A549 (cell line): Measurements from ENCODE around the gene RGP1. TPM values are rescaled to one million over a fixed set of nuclear protein-coding genes. Genes with fewer than 3 reads are reported as not detected.

Experiments used
- ATAC-seq, 2 experiments: fragments of 200-7000 bp in 1 of 2; fragments of >200 bp in 1 of 2; cut with Nextera tagmentation in 1 of 2; cut with Tn5 transposase in 1 of 2; 3 replicates each; pipeline versions ENCODE4 v1.8.0 to v1.9.1; 2018 to 2020; ENCODE audit warnings: mild to moderate bottlenecking in 1 of 2, moderate library complexity in 1 of 2
- CTCF ChIA-PET: fragments of 300-600 bp; sonication (Branson Sonifier 250); formaldehyde crosslinking; extraction: SDS; loops from one replicate; lab custom pipeline; 2021; ENCODE audit warnings: antibody characterized with exemption, inconsistent platforms; lab: Yijun Ruan, JAX
- POLR2A ChIA-PET: fragments of 350-600 bp; formaldehyde crosslinking; extraction: SDS; loops from one replicate; lab custom pipeline; 2021; ENCODE audit warnings: antibody characterized with exemption, inconsistent platforms; lab: Yijun Ruan, JAX
- DNase-seq, 2 experiments: peaks; one replicate each; pipeline versions ENCODE4 v3.0.0 to v3.0.0-alpha.2; 2011 to 2016; ENCODE audit warnings: low read depth in 1 of 2, low spot score in 1 of 2
- FAIRE-seq: peaks from 2 replicates; lab custom pipeline; 2011; peaks lifted over from hg19 to GRCh38; lab: Jason Lieb, UNC
- H3K27ac ChIP-seq, 2 experiments: fragments of >200 bp; sonication (Bioruptor Twin); formaldehyde crosslinking; 3 replicates each; pipeline ENCODE4 v1.5.1; 2016 to 2017
- H3K4me1 ChIP-seq: fragments of >200 bp; sonication (Bioruptor Twin); formaldehyde crosslinking; 3 replicates; pipeline ENCODE4 v1.6.1; 2016
- H3K4me2 ChIP-seq: fragments of >200 bp; sonication (Bioruptor Twin); formaldehyde crosslinking; 3 replicates; pipeline ENCODE4 v1.6.1; 2016
- H3K4me3 ChIP-seq: fragments of >200 bp; sonication (Bioruptor Twin); formaldehyde crosslinking; 3 replicates; pipeline ENCODE4 v1.5.1; 2016
- H3K9me3 ChIP-seq: fragments of >200 bp; sonication (Bioruptor Twin); formaldehyde crosslinking; 3 replicates; pipeline ENCODE4 v1.6.1; 2016
- CBX2 ChIP-seq: fragments of 200-600 bp; sonication (generic); IDR thresholded peaks from 2 replicates; pipeline ENCODE4 v1.6.1; 2016; ENCODE audit warnings: low read depth, mild to moderate bottlenecking, borderline replicate concordance
- CBX8 ChIP-seq: fragments of 200-600 bp; sonication (generic); IDR thresholded peaks from 2 replicates; pipeline ENCODE4 v1.6.1; 2016
- CEBPB ChIP-seq, 2 experiments: fragments of >200 bp in 1 of 2; sonication (Bioruptor Twin) in 1 of 2; formaldehyde crosslinking in 1 of 2; IDR thresholded peaks; 2 replicates each; pipeline ENCODE4 v1.6.1; 2012 to 2016
- CHD2 ChIP-seq: fragments of 150-350 bp; IDR thresholded peaks from 2 replicates; pipeline ENCODE4 v1.6.1; 2014; ENCODE audit warnings: low read length; ENCODE audit not compliant: partially characterized antibody
- FOSB ChIP-seq: fragments of 250-450 bp; sonication (Bioruptor Pico); IDR thresholded peaks from 2 replicates; pipeline ENCODE4 v1.5.0; 2020; ENCODE audit warnings: mild to moderate bottlenecking, moderate library complexity
- FOXS1 ChIP-seq: fragments of 250-450 bp; sonication (Bioruptor Pico); IDR thresholded peaks from 2 replicates; pipeline ENCODE4 v1.5.0; 2020; ENCODE audit warnings: mild to moderate bottlenecking, moderate library complexity
- HDAC2 ChIP-seq: fragments of 200-600 bp; sonication (generic); IDR thresholded peaks from 2 replicates; pipeline ENCODE4 v1.6.1; 2016
- HOXB13 ChIP-seq: fragments of 250-450 bp; sonication (Bioruptor Pico); IDR thresholded peaks from 2 replicates; pipeline ENCODE4 v1.5.0; 2020; ENCODE audit warnings: low read depth, mild to moderate bottlenecking, moderate library complexity
- JUN ChIP-seq, 2 experiments: fragments of >200 bp; sonication (Bioruptor Twin); formaldehyde crosslinking; IDR thresholded peaks; 2 replicates in 1 of 2; 3 replicates in 1 of 2; pipeline ENCODE4 v1.6.1; 2016 to 2017
- MAZ ChIP-seq: fragments of 150-350 bp; IDR thresholded peaks from 2 replicates; pipeline ENCODE4 v1.6.1; 2014; ENCODE audit warnings: antibody characterized with exemption, low read depth, low read length, borderline replicate concordance
- MYC ChIP-seq: IDR thresholded peaks from 2 replicates; pipeline ENCODE4 v1.6.1; 2012; ENCODE audit warnings: mild to moderate bottlenecking, inconsistent platforms, low read length, improper control_type of control experiment, borderline replicate concordance
- PHF8 ChIP-seq: fragments of 200-600 bp; sonication (generic); IDR thresholded peaks from 2 replicates; pipeline ENCODE4 v1.6.1; 2016; ENCODE audit warnings: low read depth, mild to moderate bottlenecking, antibody characterized with exemption, moderate library complexity, borderline replicate concordance
- POLR2A ChIP-seq: IDR thresholded peaks from 2 replicates; pipeline ENCODE4 v1.6.1; 2012; ENCODE audit warnings: mild to moderate bottlenecking, low read length
- RAD21 ChIP-seq, 2 experiments: fragments of >200 bp in 1 of 2; sonication (Bioruptor Twin) in 1 of 2; formaldehyde crosslinking in 1 of 2; IDR thresholded peaks in 1 of 2; conservative IDR thresholded peaks in 1 of 2; 2 replicates in 1 of 2; 3 replicates in 1 of 2; pipeline ENCODE4 v1.6.1; 2012 to 2018; ENCODE audit warnings: inconsistent platforms in 1 of 2
- RARB ChIP-seq: fragments of 250-450 bp; sonication (Bioruptor Pico); IDR thresholded peaks from 2 replicates; pipeline ENCODE4 v1.8.0; 2021; ENCODE audit warnings: mild to moderate bottlenecking, moderate library complexity
- RCOR1 ChIP-seq: fragments of 150-350 bp; IDR thresholded peaks from 2 replicates; pipeline ENCODE4 v1.6.1; 2014; ENCODE audit warnings: antibody characterized with exemption, low read length, low read depth
- RFX5 ChIP-seq: fragments of 450-650 bp; IDR thresholded peaks from 2 replicates; pipeline ENCODE4 v1.7.1; 2014; ENCODE audit warnings: antibody characterized with exemption, mild to moderate bottlenecking, moderate library complexity
- ZNF302 ChIP-seq: fragments of 250-450 bp; sonication (Bioruptor Pico); IDR thresholded peaks from 2 replicates; pipeline ENCODE4 v1.9.0; 2021; ENCODE audit warnings: inconsistent platforms, mild to moderate bottlenecking, moderate library complexity
- WGBS: methylation state at CpG from one replicate; pipeline ENCODE4 v1.1.6; 2017; ENCODE audit errors: missing lambda C conversion rate; 5-methylcytosine and 5-hydroxymethylcytosine counted together
- polyA plus RNA-seq, 4 experiments: library from polyadenylated mRNA; depleted of rRNA in 3 of 4; stranded (reverse); fragments of >200 nt; fragmentation: RNase III in 1 of 4; extraction: RNeasy Plus Mini Kit Qiagen cat#74134 plus additional on column Dnase treatment in 1 of 4; gene quantifications; 2 replicates in 3 of 4; 3 replicates in 1 of 4; pipeline ENCODE4 v1.2.3, GENCODE V29; 2011 to 2017
- TF ChIP-seq, protein P1 (sequence below): fragments of 250-450 bp; sonication (Bioruptor Pico); IDR thresholded peaks from 2 replicates; pipeline ENCODE4 v1.5.0; 2021; ENCODE audit warnings: mild to moderate bottlenecking, moderate library complexity, borderline replicate concordance
- TF ChIP-seq, protein P2 (sequence below): IDR thresholded peaks from 2 replicates; pipeline ENCODE4 v1.6.1; 2012; ENCODE audit warnings: low read depth, borderline replicate concordance
- TF ChIP-seq, protein P3 (sequence below): fragments of >200 bp; sonication (Bioruptor Twin); formaldehyde crosslinking; IDR thresholded peaks from 2 replicates; pipeline ENCODE4 v1.6.1; 2016
- TF ChIP-seq, protein P4 (sequence below): fragments of 150-350 bp; IDR thresholded peaks from 2 replicates; pipeline ENCODE4 v1.6.1; 2014; ENCODE audit warnings: low read depth, mild to moderate bottlenecking, low read length
- TF ChIP-seq, protein P5 (sequence below): fragments of >200 bp; sonication (Bioruptor Twin); formaldehyde crosslinking; IDR thresholded peaks from 3 replicates; pipeline ENCODE4 v1.5.1; 2016
- TF ChIP-seq, protein P6 (sequence below): fragments of 250-450 bp; sonication (Bioruptor Pico); IDR thresholded peaks from 2 replicates; pipeline ENCODE4 v1.5.0; 2020; ENCODE audit warnings: low read depth, mild to moderate bottlenecking, moderate library complexity
- TF ChIP-seq, protein P7 (sequence below): fragments of >200 bp; sonication (Bioruptor Twin); formaldehyde crosslinking; IDR thresholded peaks from 3 replicates; pipeline ENCODE4 v1.6.1; 2016

The RGP1 gene
- polyA plus RNA-seq, 2 of the 4 experiments (the other 2 are of a cell fraction): 16.1 to 16.6 TPM

DNA sequence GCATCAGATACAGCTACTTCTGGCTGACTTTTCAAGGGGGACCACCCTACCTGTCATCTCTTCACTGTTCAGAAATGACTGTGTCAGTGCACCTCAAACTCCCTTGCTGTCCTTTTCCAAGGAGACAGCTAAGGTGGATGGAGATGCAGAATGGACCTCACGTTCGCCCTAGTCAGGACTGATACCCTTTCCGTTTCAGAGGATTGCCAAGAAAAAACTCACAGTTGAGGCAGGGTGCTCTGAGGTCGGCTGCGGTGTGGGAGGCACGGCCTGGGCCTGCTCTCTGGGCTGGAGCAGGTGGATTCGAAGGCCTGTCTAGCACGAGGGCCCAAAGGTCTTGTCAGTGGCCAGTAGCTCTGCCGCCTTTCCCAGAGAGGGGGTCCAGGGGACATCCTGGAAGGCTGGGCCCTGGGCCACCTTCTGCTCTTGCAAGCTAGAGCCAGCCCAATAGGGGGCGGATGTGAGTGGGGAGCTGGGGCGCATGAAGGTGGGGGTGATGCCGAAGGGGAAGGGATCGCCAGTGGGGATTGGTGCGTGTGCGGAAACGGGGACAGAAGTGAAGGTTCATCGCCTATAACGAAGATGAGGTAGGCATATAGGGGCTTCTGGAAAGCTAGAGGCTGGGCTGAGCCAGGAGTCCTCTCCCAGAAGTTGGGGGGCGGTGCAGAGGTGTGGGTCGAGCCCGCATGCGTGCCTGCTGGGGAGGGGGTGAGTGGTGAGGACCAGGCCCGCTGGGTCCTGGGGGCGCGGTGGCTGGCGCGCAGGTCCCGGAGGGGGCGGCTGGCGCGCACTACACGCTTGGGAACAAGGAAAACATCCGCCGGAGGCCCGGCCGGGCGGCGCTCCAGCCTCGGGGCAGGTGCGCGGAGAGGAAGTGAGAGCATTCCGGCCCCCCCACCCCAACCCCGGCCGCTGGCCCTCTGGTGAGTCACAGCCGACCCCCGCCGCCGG is 7.5 kb downstream of the RGP1 start (continued):
- TF ChIP-seq FOXS1 (CRISPR knock-in tag) (no peak), MYC (0 out of 2 replicates have a peak, but pooled peaks have one; percentile 36), HDAC2 (no peak), RARB (no peak), CBX8 (no peak), HOXB13 (CRISPR knock-in tag) (no peak), RFX5 (no peak), POLR2A (peak; percentile 19), RCOR1 (no peak), CHD2 (no peak), MAZ (0 out of 2 replicates have a peak, but pooled peaks have one; percentile 65), JUN (IDR thresholded peaks at IDR 0.05) (peak; percentile 45 to 84; a peak in 3 of 5 replicates), RAD21 (conservative IDR thresholded peaks at IDR 0.05 in 1 of 2, IDR thresholded peaks at IDR 0.05 in 1 of 2) (peak; percentile 34 to 42; a peak in 3 of 5 replicates)
- TF ChIP-seq, protein P1, sequence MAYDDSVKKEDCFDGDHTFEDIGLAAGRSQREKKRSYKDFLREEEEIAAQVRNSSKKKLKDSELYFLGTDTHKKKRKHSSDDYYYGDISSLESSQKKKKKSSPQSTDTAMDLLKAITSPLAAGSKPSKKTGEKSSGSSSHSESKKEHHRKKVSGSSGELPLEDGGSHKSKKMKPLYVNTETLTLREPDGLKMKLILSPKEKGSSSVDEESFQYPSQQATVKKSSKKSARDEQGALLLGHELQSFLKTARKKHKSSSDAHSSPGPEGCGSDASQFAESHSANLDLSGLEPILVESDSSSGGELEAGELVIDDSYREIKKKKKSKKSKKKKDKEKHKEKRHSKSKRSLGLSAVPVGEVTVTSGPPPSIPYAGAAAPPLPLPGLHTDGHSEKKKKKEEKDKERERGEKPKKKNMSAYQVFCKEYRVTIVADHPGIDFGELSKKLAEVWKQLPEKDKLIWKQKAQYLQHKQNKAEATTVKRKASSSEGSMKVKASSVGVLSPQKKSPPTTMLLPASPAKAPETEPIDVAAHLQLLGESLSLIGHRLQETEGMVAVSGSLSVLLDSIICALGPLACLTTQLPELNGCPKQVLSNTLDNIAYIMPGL (CRISPR knock-in tag): 0 out of 2 replicates have a peak, but pooled peaks have one; percentile 9
- TF ChIP-seq, protein P2, sequence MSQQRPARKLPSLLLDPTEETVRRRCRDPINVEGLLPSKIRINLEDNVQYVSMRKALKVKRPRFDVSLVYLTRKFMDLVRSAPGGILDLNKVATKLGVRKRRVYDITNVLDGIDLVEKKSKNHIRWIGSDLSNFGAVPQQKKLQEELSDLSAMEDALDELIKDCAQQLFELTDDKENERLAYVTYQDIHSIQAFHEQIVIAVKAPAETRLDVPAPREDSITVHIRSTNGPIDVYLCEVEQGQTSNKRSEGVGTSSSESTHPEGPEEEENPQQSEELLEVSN: no peak
- TF ChIP-seq, protein P3, sequence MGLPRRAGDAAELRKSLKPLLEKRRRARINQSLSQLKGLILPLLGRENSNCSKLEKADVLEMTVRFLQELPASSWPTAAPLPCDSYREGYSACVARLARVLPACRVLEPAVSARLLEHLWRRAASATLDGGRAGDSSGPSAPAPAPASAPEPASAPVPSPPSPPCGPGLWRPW: no peak
- TF ChIP-seq, protein P4, sequence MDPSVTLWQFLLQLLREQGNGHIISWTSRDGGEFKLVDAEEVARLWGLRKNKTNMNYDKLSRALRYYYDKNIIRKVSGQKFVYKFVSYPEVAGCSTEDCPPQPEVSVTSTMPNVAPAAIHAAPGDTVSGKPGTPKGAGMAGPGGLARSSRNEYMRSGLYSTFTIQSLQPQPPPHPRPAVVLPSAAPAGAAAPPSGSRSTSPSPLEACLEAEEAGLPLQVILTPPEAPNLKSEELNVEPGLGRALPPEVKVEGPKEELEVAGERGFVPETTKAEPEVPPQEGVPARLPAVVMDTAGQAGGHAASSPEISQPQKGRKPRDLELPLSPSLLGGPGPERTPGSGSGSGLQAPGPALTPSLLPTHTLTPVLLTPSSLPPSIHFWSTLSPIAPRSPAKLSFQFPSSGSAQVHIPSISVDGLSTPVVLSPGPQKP: no peak
- TF ChIP-seq, protein P5, sequence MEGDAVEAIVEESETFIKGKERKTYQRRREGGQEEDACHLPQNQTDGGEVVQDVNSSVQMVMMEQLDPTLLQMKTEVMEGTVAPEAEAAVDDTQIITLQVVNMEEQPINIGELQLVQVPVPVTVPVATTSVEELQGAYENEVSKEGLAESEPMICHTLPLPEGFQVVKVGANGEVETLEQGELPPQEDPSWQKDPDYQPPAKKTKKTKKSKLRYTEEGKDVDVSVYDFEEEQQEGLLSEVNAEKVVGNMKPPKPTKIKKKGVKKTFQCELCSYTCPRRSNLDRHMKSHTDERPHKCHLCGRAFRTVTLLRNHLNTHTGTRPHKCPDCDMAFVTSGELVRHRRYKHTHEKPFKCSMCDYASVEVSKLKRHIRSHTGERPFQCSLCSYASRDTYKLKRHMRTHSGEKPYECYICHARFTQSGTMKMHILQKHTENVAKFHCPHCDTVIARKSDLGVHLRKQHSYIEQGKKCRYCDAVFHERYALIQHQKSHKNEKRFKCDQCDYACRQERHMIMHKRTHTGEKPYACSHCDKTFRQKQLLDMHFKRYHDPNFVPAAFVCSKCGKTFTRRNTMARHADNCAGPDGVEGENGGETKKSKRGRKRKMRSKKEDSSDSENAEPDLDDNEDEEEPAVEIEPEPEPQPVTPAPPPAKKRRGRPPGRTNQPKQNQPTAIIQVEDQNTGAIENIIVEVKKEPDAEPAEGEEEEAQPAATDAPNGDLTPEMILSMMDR: peak; percentile 69

DNA sequence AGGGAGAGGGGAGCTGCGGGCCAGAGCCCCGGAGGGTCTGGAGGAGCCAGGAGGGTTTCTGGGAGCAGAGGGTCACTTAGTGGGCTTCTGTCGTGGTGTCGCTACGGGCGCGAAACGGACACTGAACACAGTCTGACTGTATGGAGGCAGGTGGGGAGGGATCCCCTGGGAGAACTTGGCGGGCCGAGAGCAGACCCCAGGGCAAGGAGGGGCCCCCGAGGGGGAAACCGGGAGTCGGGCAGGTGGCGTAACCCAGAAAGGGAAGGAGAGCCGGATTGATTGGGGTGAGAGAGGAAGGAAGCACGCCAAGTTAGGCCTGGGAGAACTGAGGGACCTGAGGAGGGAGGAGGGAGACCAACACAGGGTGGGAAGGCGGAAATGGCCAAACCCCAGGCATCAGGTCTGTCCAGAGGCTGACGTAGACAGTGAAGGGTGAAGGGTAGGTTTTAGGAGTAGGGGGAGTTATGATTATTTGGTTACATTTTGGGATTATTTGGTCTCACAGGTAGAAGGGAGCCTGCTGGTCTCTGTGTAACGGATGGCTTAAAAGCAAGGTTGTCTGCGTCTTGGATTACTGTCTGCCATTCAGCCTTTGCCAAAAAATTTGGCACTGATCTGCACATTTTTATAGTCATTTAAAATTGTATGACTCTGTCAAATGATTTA is 8.3 kb downstream of the RGP1 start:
- 2% methylated on average over 13 of the region's 20 CpGs for WGBS
- DNase-seq: peak; percentile 52 to 74
- FAIRE-seq: no peak
- Histone ChIP-seq H3K9me3 (no peaks in the 10 kb centered on the region), H3K4me2 (peak overlapping the region; percentile 76), H3K4me3 (peak overlapping the region; percentile 83), H3K4me1 (peaks cover 16% of the 10 kb centered on the region), H3K27ac (peak overlapping the region; percentile 95 to 97)
- ChIA-PET POLR2A (interaction anchor here (0.6 to 1.5 kb wide), 7 partner anchors 14 to 150 kb away, joined by 3 to 5 read pairs (median 4); partner anchors contain the start of genes CREB3, SPAG8 and TLN1), CTCF (interaction anchor here (0.8 to 6.5 kb wide), 23 partner anchors 12 to 154 kb away, joined by 3 to 75 read pairs (median 4); partner anchors contain the start of genes CREB3, GBA2, HINT2 and RGP1)
- ATAC-seq: peak; percentile 81 to 89
- peak; percentile 59 for TF ChIP-seq POLR2A
- TF ChIP-seq PHF8: 0 out of 2 replicates have a peak, but pooled peaks have one; percentile 41
- no peak for TF ChIP-seq CBX2
- TF ChIP-seq, protein P6, sequence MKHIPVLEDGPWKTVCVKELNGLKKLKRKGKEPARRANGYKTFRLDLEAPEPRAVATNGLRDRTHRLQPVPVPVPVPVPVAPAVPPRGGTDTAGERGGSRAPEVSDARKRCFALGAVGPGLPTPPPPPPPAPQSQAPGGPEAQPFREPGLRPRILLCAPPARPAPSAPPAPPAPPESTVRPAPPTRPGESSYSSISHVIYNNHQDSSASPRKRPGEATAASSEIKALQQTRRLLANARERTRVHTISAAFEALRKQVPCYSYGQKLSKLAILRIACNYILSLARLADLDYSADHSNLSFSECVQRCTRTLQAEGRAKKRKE (CRISPR knock-in tag): no peak
- TF ChIP-seq ZNF302 (CRISPR knock-in tag): no peak
- no peak for TF ChIP-seq FOSB (CRISPR knock-in tag)
- TF ChIP-seq, protein P7, sequence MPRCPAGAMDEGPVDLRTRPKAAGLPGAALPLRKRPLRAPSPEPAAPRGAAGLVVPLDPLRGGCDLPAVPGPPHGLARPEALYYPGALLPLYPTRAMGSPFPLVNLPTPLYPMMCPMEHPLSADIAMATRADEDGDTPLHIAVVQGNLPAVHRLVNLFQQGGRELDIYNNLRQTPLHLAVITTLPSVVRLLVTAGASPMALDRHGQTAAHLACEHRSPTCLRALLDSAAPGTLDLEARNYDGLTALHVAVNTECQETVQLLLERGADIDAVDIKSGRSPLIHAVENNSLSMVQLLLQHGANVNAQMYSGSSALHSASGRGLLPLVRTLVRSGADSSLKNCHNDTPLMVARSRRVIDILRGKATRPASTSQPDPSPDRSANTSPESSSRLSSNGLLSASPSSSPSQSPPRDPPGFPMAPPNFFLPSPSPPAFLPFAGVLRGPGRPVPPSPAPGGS: 0 out of 3 replicates have a peak, but pooled peaks have one; percentile 30
- TF ChIP-seq, protein P2: no peak
- no peak for TF ChIP-seq CEBPB (IDR thresholded peaks at IDR 0.05)
